GM12878 (cell line): Measurements from ENCODE around the gene FBXL2. TPM values are rescaled to one million over a fixed set of nuclear protein-coding genes. Genes with fewer than 3 reads are reported as not detected.

Experiments used
- ATAC-seq: fragments of 200-7000 bp; cut with Tn5 transposase; 3 replicates; pipeline ENCODE4 v1.9.1; 2020; ENCODE audit warnings: mild to moderate bottlenecking, moderate library complexity
- BruUV-seq: library from RNA; stranded (reverse); fragments of 400-500 nt; replicated peaks from 2 replicates; lab custom pipeline; 2021; lab: Mats Ljungman, UMichigan
- CTCF ChIA-PET: fragments of 300-600 bp; sonication (Branson Sonifier 250); formaldehyde crosslinking; extraction: SDS; loops from one replicate; lab custom pipeline; 2021; ENCODE audit warnings: inconsistent platforms; lab: Yijun Ruan, JAX
- POLR2A ChIA-PET: fragments of 350-600 bp; formaldehyde crosslinking; extraction: SDS; loops from one replicate; lab custom pipeline; 2021; ENCODE audit warnings: inconsistent platforms; lab: Charles Lee
- RAD21 ChIA-PET: fragments of 300-600 bp; sonication (Branson Sonifier 250); formaldehyde crosslinking; loops from one replicate; lab custom pipeline; 2023; ENCODE audit warnings: antibody characterized with exemption; ENCODE audit not compliant: unreplicated experiment; lab: Charles Lee
- SMC1A ChIA-PET: fragments of 300-600 bp; sonication (Branson Sonifier 250); formaldehyde crosslinking; loops from one replicate; lab custom pipeline; 2023; ENCODE audit not compliant: unreplicated experiment, uncharacterized antibody; lab: Charles Lee
- DNase-seq: peaks from one replicate; pipeline ENCODE4 v3.0.0-alpha.2; 2011; ENCODE audit warnings: low read depth, low spot score
- FAIRE-seq: peaks from 3 replicates; lab custom pipeline; 2011; peaks lifted over from hg19 to GRCh38; lab: Jason Lieb, UNC
- H2AFZ ChIP-seq: 2 replicates; pipeline ENCODE4 v1.6.0; 2011; ENCODE audit warnings: low read depth, low read length, control low read depth; ENCODE audit not compliant: control insufficient read depth
- H3K27ac ChIP-seq: 2 replicates; pipeline ENCODE4 v1.5.1; 2011; ENCODE audit warnings: control low read depth; ENCODE audit not compliant: control insufficient read depth, insufficient read depth
- H3K27me3 ChIP-seq, 2 experiments: replicated peaks in 1 of 2; 2 replicates each; pipeline versions ENCODE4 v1.6.0 to v1.6.1; 2011; ENCODE audit warnings: low read length in 1 of 2; ENCODE audit not compliant: control insufficient read depth in 2 of 2, insufficient read depth in 2 of 2
- H3K36me3 ChIP-seq, 2 experiments: 2 replicates each; pipeline ENCODE4 v1.5.1; 2011; ENCODE audit warnings: low read length in 1 of 2; ENCODE audit not compliant: control insufficient read depth in 2 of 2, insufficient read depth in 2 of 2
- H3K4me1 ChIP-seq: 2 replicates; pipeline ENCODE4 v1.6.1; 2011; ENCODE audit warnings: mild to moderate bottlenecking, low read length, moderate library complexity, mixed read lengths; ENCODE audit not compliant: control insufficient read depth, insufficient read depth
- H3K4me2 ChIP-seq: 2 replicates; pipeline ENCODE4 v1.6.0; 2011; ENCODE audit warnings: control low read depth; ENCODE audit not compliant: control insufficient read depth, insufficient read depth
- H3K4me3 ChIP-seq: fragments of 200-600 bp; sonication (generic); 2 replicates; pipeline ENCODE4 v1.5.1; 2016
- H3K79me2 ChIP-seq: 2 replicates; pipeline ENCODE4 v1.6.0; 2011; ENCODE audit warnings: low read length; ENCODE audit not compliant: control insufficient read depth, insufficient read depth
- H3K9ac ChIP-seq: 2 replicates; pipeline ENCODE4 v1.8.0; 2011; ENCODE audit warnings: low read length, control low read depth, mixed read lengths; ENCODE audit not compliant: control insufficient read depth, insufficient read depth
- H3K9me3 ChIP-seq: replicated peaks from 3 replicates; pipeline ENCODE4 v1.5.1; 2011; ENCODE audit warnings: mild to moderate bottlenecking, low read length; ENCODE audit not compliant: control insufficient read depth, insufficient read depth
- H4K20me1 ChIP-seq: 2 replicates; pipeline ENCODE4 v1.6.0; 2011; ENCODE audit not compliant: control insufficient read depth, insufficient read depth
- ASH2L ChIP-seq: fragments of 300-600, 200-600 bp; sonication (generic); IDR thresholded peaks from 2 replicates; pipeline ENCODE4 v1.6.1; 2017; ENCODE audit warnings: low read depth, mild to moderate bottlenecking, borderline replicate concordance
- BACH1 ChIP-seq: fragments of 450-650 bp; IDR thresholded peaks from 2 replicates; pipeline ENCODE4 v1.6.1; 2017; ENCODE audit warnings: mild to moderate bottlenecking, borderline replicate concordance
- CBX5 ChIP-seq: sonication (generic); IDR thresholded peaks from 2 replicates; pipeline ENCODE4 v1.6.1; 2016; ENCODE audit warnings: low read depth, moderate library complexity, mild to moderate bottlenecking, inconsistent platforms
- CHD4 ChIP-seq: fragments of 200-600 bp; sonication (generic); IDR thresholded peaks from 2 replicates; pipeline ENCODE4 v1.6.1; 2016; ENCODE audit warnings: mild to moderate bottlenecking
- CUX1 ChIP-seq: IDR thresholded peaks from 2 replicates; pipeline ENCODE4 v1.6.1; 2012; ENCODE audit warnings: improper control_type of control experiment, low read depth, low read length; ENCODE audit not compliant: insufficient replicate concordance
- KLF5 ChIP-seq: fragments of 450-650 bp; IDR thresholded peaks from 2 replicates; pipeline ENCODE4 v1.6.1; 2014; ENCODE audit warnings: mild to moderate bottlenecking; ENCODE audit not compliant: partially characterized antibody
- MTA3 ChIP-seq: IDR thresholded peaks from 2 replicates; pipeline ENCODE4 v1.6.1; 2012; ENCODE audit warnings: low read length, inconsistent platforms, borderline replicate concordance
- PAX8 ChIP-seq: fragments of 450-650 bp; IDR thresholded peaks from 2 replicates; pipeline ENCODE4 v1.6.1; 2017; ENCODE audit warnings: mild to moderate bottlenecking, moderate library complexity
- PBX3 ChIP-seq: IDR thresholded peaks from 2 replicates; pipeline ENCODE4 v1.6.1; 2011; ENCODE audit warnings: mild to moderate bottlenecking, low read depth, low read length, moderate library complexity; ENCODE audit not compliant: insufficient replicate concordance
- POLR2A ChIP-seq: IDR thresholded peaks from 2 replicates; pipeline ENCODE4 v1.6.1; 2011; ENCODE audit warnings: low read depth, mild to moderate bottlenecking, low read length
- RCOR1 ChIP-seq: conservative IDR thresholded peaks from 2 replicates; pipeline ENCODE4 v1.6.1; 2012; ENCODE audit warnings: low read depth, low read length, improper control_type of control experiment
- RUNX3 ChIP-seq: IDR thresholded peaks from 2 replicates; pipeline ENCODE4 v1.6.1; 2012; ENCODE audit warnings: low read length, inconsistent platforms
- SIX5 ChIP-seq: IDR thresholded peaks from 2 replicates; pipeline ENCODE4 v1.6.1; 2011; ENCODE audit warnings: mild to moderate bottlenecking, low read depth, low read length, moderate library complexity; ENCODE audit not compliant: severe bottlenecking
- SMAD1 ChIP-seq: fragments of 450-650 bp; IDR thresholded peaks from 2 replicates; pipeline ENCODE4 v1.6.1; 2018; ENCODE audit warnings: mild to moderate bottlenecking, low read depth; ENCODE audit not compliant: partially characterized antibody
- SP1 ChIP-seq: IDR thresholded peaks from one replicate; pipeline ENCODE4 v1.6.1; 2011; ENCODE audit warnings: low read depth, low read length
- SUPT20H ChIP-seq: IDR thresholded peaks from 2 replicates; pipeline ENCODE4 v1.6.1; 2011; ENCODE audit warnings: low read depth, mild to moderate bottlenecking, low read length, moderate library complexity, borderline replicate concordance; ENCODE audit not compliant: control insufficient read depth
- TCF12 ChIP-seq: IDR thresholded peaks from 2 replicates; pipeline ENCODE4 v1.6.1; 2011; ENCODE audit warnings: low read depth, mild to moderate bottlenecking, low read length
- ZNF217 ChIP-seq: fragments of 450-650 bp; IDR thresholded peaks from 2 replicates; pipeline ENCODE4 v1.6.1; 2017; ENCODE audit warnings: antibody characterized with exemption, mild to moderate bottlenecking
- WGBS: methylation state at CpG from one replicate; pipeline ENCODE4 v1.1.6; 2016; ENCODE audit warnings: low lambda C conversion rate; ENCODE audit not compliant: insufficient replicate concordance, insufficient coverage; ENCODE audit errors: missing lambda C conversion rate; 5-methylcytosine and 5-hydroxymethylcytosine counted together
- in situ Hi-C: fragments of 300-500 bp; cut with MboI; formaldehyde crosslinking; loops from 9 replicates; pipeline ENCODE4 v1.14.3; 2018; ENCODE audit warnings: mixed read lengths
- intact Hi-C: fragments of 100-400 bp; cut with micrococcal nuclease; formaldehyde crosslinking; loops from one replicate; pipeline ENCODE4 v1.14.2; 2022; ENCODE audit not compliant: unreplicated experiment
- polyA plus RNA-seq, 11 experiments: library from polyadenylated mRNA; depleted of rRNA in 4 of 11; unstranded in 6 of 11; stranded (reverse) in 5 of 11; fragments of >200 nt; fragmentation: Nextera tagmentation in 4 of 11; fragmentation: Illumina TruSeq in 1 of 11; extraction: Ambion mirVana in 4 of 11; extraction: Trizol in 1 of 11; gene quantifications; 1 replicate in 1 of 11; 2 replicates in 10 of 11; pipeline versions ENCODE4 v1.2.1 to v1.2.3, GENCODE V29; 2011 to 2016; ENCODE audit warnings: inconsistent platforms in 2 of 11, missing spikeins in 2 of 11, low read depth in 1 of 11
- total RNA-seq, 4 experiments: library from RNA; depleted of rRNA in 3 of 4; stranded (reverse); fragments of >200 nt in 3 of 4; fragmentation: Illumina TruSeq in 1 of 4; extraction: Trizol in 1 of 4; gene quantifications; 2 replicates each; pipeline versions ENCODE4 v1.2.1 to v1.2.3, GENCODE V29; 2013 to 2021
- TF ChIP-seq, protein P1 (sequence below): IDR thresholded peaks from 2 replicates; pipeline ENCODE4 v1.6.1; 2012; ENCODE audit warnings: low read length, inconsistent platforms

FBXL2 gene
- total and polyA plus RNA-seq, 10 of the 15 experiments (the other 5 are each of a cell fraction or from before 2014, with no cell fraction given): 0.04 to 0.72 (median 0.15) TPM; not detected in 1

DNA sequence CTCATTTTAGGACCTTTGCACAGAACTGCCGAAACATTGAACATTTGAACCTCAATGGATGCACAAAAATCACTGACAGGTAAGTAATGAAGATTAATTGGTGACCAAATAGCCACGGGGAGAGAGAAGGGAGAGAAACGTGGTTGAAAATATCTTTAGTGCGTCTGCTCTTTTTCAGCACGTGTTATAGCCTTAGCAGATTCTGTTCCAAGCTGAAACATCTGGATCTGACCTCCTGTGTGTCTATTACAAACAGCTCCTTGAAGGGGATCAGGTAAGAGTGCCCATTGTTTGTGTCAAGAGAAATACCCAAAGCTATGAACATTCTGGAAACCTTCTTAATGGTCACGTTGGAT, 95.8 kb downstream of the FBXL2 start:
- Histone ChIP-seq H4K20me1 (no peaks in the 10 kb centered on the region), H3K9ac (no peak overlapping the region), H3K36me3 (no peaks in the 10 kb centered on the region), H2AFZ (no peak overlapping the region), H3K27me3 (no peaks in the 10 kb centered on the region), H3K4me3 (no peak overlapping the region), H3K4me1 (no peaks in the 10 kb centered on the region), H3K27ac (no peak overlapping the region), H3K9me3 (no peaks in the 10 kb centered on the region; the same call in 2 of the 3 replicates), H3K4me2 (no peak overlapping the region), H3K79me2 (no peaks in the 10 kb centered on the region)
- intact Hi-C loops (loop anchor here (1.0 kb wide), 1 partner anchor 242 kb away; no protein-coding TSS in a partner anchor), in situ Hi-C loops (loop anchor here (5.0 to 10.0 kb wide), 2 partner anchors 241 to 418 kb away; partner anchors contain the start of gene CCR4)
- WGBS: 32% methylated on average over 6 of the region's 6 CpGs
- POLR2A ChIA-PET: interaction anchor here (0.5 to 1.0 kb wide), 3 partner anchors 237 to 248 kb away, joined by 3 to 11 read pairs (median 3); no protein-coding TSS in a partner anchor
- SMC1A ChIA-PET: interaction anchor here (0.8 to 4.4 kb wide), 28 partner anchors 8 to 425 kb away, joined by 3 to 135 read pairs (median 4); no protein-coding TSS in a partner anchor
- RAD21 ChIA-PET: interaction anchor here (0.8 to 3.7 kb wide), 16 partner anchors 9 to 431 kb away, joined by 3 to 160 read pairs (median 6); partner anchors contain the start of gene CRTAP
- BruUV-seq: no TSS peak
- no peak for ATAC-seq
- no peak for FAIRE-seq
- CTCF ChIA-PET: interaction anchor here (0.7 to 6.1 kb wide), 51 partner anchors 9 to 638 kb away, joined by 3 to 319 read pairs (median 4); partner anchors contain the start of gene CCR4
- DNase-seq: no peak
- TF ChIP-seq BACH1: no peak
- TF ChIP-seq RUNX3: no peak
- no peak for TF ChIP-seq SMAD1
- no peak for TF ChIP-seq KLF5
- TF ChIP-seq ZNF217: no peak
- TF ChIP-seq ASH2L: no peak
- TF ChIP-seq TCF12: no peak
- no peak for TF ChIP-seq MTA3
- no peak for TF ChIP-seq SP1
- no peak for TF ChIP-seq CUX1
- TF ChIP-seq POLR2A: no peak
- no peak for TF ChIP-seq CHD4
- TF ChIP-seq RCOR1: no peak
- no peak for TF ChIP-seq CBX5
- TF ChIP-seq, protein P1, sequence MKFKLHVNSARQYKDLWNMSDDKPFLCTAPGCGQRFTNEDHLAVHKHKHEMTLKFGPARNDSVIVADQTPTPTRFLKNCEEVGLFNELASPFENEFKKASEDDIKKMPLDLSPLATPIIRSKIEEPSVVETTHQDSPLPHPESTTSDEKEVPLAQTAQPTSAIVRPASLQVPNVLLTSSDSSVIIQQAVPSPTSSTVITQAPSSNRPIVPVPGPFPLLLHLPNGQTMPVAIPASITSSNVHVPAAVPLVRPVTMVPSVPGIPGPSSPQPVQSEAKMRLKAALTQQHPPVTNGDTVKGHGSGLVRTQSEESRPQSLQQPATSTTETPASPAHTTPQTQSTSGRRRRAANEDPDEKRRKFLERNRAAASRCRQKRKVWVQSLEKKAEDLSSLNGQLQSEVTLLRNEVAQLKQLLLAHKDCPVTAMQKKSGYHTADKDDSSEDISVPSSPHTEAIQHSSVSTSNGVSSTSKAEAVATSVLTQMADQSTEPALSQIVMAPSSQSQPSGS: no peak
- TF ChIP-seq SUPT20H: no peak
- no peak for TF ChIP-seq PAX8
- TF ChIP-seq PBX3: no peak
- TF ChIP-seq SIX5: no peak
